KOPT-K1 (cell line): Measurements from ENCODE around the gene TRH.
"Not testable (repeated sequence)": the region's sequence is repeated elsewhere in the genome, so short reads cannot be mapped to it uniquely, and the experiment has no call there.

Experiments used
- H3K27ac ChIP-seq: fragments of 200-600 bp; sonication (generic); 2 replicates; pipeline ENCODE4 v1.5.1; 2016; ENCODE audit warnings: antibody characterized with exemption, mild to moderate bottlenecking, low read depth, low read length; ENCODE audit not compliant: poor library complexity, severe bottlenecking
- H3K36me3 ChIP-seq: fragments of 200-600 bp; sonication (generic); 2 replicates; pipeline ENCODE4 v1.5.1; 2017; ENCODE audit warnings: antibody characterized with exemption, mild to moderate bottlenecking, low read length, moderate library complexity; ENCODE audit not compliant: insufficient read depth
- H3K9me3 ChIP-seq: fragments of 200-600 bp; sonication (generic); 2 replicates; pipeline ENCODE4 v1.5.1; 2017; ENCODE audit warnings: antibody characterized with exemption, low read length, mild to moderate bottlenecking; ENCODE audit not compliant: insufficient read depth, poor library complexity, severe bottlenecking

Gene TRH

DNA sequence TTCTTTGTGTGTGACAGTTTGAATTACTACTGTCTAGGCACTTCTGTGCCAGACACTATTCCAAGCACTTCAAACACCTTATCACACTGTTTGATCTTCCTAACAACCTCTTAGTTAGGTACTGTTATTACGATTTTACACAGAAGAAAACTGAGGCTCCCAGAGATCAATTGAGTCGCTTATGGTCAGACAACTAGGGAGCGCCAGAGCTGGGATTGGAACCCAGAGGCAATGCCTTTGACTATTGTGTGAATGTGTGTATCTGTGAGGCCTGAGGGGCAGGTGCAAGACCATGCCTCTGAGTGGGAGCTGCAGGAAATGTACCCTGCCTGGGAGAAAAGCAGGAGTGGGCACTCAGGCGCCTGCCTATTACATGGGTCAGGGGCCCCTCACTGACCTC lies 1.8 kb downstream of the TRH start:
- H3K36me3 ChIP-seq = no peaks in the 10 kb centered on the region
- no peak overlapping the region for H3K27ac ChIP-seq
- H3K9me3 ChIP-seq = no peaks in the 10 kb centered on the region

DNA sequence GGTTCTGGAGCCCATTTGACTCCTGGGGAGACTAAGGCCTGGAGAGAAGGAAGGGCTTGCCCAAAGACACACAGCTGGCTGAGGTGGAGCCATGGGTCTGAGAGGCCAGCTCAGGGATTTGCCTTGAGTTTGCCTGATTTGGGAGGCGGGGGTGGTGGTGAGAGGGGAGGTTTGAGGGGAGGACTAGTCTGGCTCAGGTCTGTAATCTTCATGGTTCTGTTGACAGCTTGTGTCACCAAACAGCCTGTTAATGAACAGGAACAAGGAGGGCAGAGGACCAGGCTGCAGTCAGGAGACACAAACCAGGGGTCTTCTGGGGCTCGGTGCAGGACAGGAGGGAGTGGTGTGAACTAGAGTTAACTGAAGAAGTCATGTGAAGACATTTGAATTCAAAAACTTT lies 3.6 kb downstream of the TRH start:
- no peaks in the 10 kb centered on the region for H3K9me3 ChIP-seq
- H3K27ac ChIP-seq = no peak overlapping the region
- no peaks in the 10 kb centered on the region for H3K36me3 ChIP-seq

DNA sequence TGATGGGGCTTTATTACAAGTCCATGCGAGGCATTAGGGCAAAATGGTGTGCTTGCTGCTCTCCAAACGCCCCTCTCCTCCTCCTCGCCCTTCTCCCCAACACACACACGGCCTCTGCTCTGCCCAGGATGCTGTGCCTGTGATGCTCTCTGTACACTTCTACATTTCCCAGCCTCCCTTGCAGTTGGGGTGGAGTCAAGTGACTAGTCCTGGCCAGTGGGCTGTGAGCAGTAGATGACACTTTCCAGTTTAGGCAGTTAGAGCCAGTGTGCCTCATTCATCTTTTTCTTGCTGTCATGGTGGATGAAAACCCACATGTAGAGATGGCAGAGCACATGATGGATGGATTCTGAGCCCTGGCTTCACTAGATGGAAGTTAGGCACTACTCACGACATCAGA lies 5.4 kb downstream of the TRH start:
- H3K9me3 ChIP-seq = no peaks in the 10 kb centered on the region

DNA sequence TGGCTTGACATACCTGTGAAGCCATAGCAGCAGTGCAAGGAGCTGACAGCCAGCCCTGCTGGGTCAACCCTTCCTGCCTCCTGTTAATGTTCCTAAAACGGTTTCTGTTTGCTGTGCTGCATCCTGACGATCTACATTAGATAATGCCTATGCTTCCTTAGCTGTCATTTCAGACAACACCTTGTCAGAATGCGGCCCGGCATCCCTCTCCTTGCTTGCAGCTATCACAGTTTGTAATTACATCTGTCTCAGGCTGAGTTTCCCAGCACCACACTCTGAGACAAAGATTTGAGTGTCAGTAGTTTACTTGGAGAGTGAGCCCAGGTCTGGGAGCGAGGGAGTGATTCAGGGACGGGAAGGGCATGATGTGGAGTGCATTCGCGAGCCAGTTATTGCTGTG lies 9.0 kb downstream of the TRH start:
- Histone ChIP-seq H3K9me3 (no peaks in the 10 kb centered on the region), H3K36me3 (no peaks in the 10 kb centered on the region), H3K27ac (no peak overlapping the region)

More for the DNA sequence above, 5.4 kb downstream of the TRH start:
- Histone ChIP-seq H3K36me3 (no peaks in the 10 kb centered on the region), H3K27ac (no peak overlapping the region)

DNA sequence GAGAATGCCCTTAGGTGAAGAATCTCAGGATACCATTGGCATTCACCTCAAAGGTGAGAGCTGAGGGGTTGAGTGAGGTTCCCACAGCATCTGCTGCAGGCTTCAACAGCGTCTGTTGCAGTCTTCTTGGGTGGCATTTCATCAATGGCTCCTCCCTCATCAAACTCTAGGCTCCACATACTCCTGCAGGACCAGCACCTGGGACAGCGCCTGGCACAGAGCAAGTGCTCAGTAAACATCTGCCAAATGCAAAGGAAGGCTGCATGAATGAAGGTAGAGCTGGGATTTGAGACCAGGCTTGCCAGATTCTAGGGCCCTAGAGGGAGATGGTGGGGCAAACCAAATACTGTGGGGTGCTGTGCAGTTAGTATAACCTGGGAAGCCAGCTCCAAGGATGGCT lies 9.6 kb downstream of the TRH start:
- no peak overlapping the region for H3K27ac ChIP-seq
- H3K36me3 ChIP-seq = no peaks in the 10 kb centered on the region
- H3K9me3 ChIP-seq = no peaks in the 10 kb centered on the region

DNA sequence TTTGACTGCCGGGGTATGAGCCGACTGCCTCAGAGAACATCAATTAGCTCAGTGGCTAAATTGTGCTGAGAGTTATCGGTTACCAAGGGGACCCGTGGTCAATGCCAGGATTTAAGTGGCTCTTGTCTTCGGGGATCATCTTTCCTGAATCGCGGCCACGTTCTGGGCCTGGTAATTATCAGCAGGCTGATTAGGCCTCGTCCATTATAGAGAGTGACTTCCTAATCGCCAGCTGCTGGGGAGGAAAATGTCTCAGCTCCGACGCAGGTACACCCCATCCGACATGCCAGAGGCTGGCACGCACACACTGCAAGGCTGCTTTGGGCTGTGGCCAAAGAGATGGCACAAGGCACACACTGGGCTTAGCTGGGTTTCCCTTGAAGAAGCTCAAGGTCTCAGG lies 10.6 kb downstream of the TRH start:
- no peaks in the 10 kb centered on the region for H3K36me3 ChIP-seq
- H3K9me3 ChIP-seq = no peaks in the 10 kb centered on the region
- no peak overlapping the region for H3K27ac ChIP-seq

DNA sequence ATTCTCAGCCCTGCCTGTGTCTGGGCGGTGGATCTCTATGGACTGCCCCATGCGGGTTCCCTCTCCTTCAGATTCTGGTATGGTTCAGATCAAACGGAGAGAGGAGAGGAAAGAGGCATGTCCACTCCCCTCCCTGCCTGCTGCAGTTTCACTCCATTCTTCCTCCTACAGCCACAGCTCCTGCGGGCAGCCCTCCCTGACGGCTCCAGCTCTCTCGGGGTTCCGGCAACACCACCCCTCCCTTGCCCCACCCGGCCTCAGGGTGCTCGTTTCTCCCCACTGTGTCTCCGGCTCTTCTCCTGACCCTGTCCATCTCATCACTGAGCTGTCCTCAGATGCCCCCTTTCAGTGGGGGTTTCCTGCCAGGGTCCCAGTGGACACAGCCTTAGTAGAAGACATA lies 13.9 kb downstream of the TRH start:
- H3K36me3 ChIP-seq = no peaks in the 10 kb centered on the region
- H3K9me3 ChIP-seq = no peaks in the 10 kb centered on the region
- no peak overlapping the region for H3K27ac ChIP-seq

DNA sequence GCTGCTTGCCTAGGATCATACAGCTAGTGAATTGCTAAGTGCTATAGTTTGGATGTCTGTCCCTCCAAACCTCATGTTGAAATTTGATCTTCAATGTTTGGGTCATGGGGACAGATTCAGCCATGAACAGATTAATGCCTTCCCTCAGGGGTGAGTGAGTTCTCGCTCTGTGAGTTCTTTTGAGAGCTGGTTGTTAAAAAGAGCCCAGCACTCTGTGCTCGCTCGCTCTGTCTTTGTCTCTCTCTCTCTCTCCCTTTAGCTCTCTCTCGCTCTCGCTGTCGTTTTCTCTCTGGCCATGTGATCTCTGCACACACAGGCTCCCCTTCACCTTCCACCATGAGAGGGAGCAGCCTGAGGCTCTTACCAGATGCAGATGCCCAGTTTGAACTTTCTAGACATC lies 14.9 kb downstream of the TRH start:
- H3K36me3 ChIP-seq = no peaks in the 10 kb centered on the region
- no peak overlapping the region for H3K27ac ChIP-seq
- H3K9me3 ChIP-seq = no peaks in the 10 kb centered on the region

DNA sequence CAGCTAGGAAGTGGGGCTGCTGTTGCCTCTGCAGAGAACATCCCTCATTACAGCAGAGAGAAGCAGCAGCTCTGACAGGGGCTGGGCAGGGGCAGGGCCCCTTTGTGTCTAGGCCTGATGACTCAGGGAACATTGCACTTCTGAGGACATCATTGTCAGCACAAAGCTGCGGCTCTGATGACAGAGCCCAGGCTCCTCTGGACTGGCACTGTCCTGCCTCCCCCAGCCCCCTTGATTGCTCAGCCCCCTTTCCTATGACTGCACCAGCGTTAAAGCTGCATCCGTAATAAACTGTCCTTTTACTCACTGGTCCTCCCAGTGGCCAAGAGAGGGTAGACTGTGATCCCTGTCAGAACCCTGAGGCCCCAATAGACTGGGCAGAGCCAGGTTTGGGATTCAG lies 18.3 kb downstream of the TRH start:
- H3K9me3 ChIP-seq = no peaks in the 10 kb centered on the region
- H3K36me3 ChIP-seq = no peaks in the 10 kb centered on the region
- H3K27ac ChIP-seq = no peak overlapping the region

DNA sequence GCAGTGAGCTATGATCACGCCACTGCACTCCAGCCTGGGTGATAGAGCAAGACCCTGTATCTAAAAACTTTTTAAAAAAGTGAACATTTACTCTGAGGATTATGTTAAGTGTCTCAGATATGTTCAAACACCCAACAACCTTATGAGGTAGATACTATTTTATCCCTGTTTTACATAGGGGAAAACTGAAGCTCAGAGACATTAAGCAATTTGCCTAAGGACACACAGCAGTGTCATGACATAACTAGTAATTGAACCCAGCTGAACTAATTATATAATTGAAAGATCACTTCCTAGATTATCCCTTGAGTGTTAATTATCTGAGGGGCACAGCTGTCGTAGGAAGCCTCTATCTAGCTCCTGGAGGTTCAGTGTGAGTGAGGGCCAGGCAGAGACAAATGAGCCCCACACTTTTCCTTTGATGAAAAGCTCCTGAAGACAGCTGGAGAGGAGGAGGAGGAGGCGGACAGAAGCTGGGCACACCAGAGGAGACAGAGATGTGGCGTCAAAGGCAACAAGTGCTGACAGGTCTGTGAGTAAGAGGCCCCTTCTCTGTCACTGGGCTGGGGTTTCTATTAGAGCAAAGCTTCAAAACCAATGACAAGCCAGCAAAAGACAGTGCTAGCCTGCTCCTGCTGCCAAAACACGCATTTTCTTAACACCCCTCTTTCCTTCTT lies 20.5 kb downstream of the TRH start:
- no peak overlapping the region for H3K27ac ChIP-seq
- H3K36me3 ChIP-seq = no peaks in the 10 kb centered on the region
- no peaks in the 10 kb centered on the region for H3K9me3 ChIP-seq

DNA sequence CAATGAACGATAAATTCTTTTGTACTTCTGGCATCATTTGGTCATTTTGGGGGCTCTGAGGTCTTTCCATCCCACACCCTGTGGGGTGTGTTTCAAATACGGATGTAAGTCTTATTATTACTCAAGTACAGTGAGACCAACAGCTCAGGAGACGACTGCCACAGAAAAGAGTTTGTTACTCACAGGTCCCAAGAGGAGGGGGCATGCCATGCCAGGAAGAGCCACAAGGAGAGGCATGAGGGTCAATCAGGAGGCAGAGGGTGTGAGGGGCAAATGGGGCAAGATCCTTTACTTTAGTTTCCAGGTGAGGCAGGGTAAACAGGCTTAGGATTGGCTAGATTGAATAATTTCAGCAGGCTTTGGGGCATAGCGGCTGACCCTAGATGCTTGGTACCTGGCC lies 21.6 kb downstream of the TRH start:
- H3K9me3 ChIP-seq = no peaks in the 10 kb centered on the region
- no peaks in the 10 kb centered on the region for H3K36me3 ChIP-seq
- H3K27ac ChIP-seq = no peak overlapping the region

DNA sequence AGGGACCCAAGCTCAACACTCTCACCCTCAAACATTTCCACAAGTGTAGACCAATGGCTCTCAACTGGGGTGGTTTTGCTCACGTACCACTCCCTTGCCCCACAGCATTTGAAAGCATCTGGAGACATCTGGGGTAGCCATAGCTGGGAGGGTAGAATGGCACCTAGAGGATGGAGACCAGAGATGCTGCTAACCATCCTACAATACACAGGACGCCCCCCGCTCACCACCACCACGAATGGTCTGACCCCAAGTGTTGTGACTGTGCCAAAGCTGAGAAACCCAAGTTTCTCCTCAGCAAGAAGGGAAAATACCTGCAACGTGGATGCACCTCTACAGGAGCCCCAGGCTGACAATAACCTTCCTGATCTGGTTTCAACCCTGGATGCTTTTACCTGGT lies 24.7 kb downstream of the TRH start:
- not testable (repeated sequence) for H3K36me3 ChIP-seq, H3K27ac ChIP-seq, H3K9me3 ChIP-seq

DNA sequence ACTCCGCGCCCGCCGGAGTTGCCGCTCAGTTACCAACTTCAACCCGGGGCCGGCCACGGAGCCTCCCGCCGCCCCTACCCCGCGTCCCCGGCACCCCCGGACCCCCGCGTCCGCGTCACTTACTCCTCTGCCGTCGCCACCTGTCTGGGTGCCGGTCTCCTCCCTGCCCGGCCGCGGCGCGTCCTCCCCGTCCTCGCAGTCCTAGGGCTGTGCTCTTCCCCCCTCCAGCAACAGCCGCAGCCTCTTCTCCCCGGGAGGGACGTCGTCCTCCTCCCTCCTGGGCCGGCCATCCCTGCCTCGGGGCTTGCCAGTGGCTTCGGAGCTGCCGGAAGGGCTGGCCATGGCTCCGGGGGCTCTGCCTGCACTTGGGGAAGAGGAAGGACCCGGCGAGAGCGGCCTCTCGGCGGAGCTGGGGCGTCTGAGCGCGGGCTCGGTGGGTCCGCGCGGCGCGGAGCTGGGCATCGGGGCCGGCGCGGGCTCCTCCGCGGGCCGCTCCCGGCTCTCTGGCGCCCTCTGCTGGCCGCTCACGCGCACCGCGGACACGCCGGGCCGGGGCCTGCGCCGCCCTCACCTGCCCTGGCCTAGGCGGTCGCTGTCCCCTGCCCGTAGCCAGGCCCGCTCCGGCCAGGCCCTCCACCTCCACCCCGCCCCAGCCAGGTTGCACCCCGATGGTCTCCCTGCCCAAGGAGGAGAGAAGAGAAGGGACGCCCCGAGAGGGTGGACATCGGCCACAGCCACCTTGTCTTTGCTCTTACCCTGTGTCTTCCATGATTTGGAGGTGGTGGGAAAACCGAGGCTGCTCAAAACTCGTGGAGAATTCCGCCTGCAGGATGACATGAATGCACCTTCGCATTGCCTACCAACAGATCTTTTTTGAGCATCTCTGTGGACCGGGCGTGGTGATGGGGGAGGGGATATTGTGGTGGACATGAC lies 28.4 kb downstream of the TRH start:
- H3K27ac ChIP-seq, H3K36me3 ChIP-seq, H3K9me3 ChIP-seq: not testable (repeated sequence)

DNA sequence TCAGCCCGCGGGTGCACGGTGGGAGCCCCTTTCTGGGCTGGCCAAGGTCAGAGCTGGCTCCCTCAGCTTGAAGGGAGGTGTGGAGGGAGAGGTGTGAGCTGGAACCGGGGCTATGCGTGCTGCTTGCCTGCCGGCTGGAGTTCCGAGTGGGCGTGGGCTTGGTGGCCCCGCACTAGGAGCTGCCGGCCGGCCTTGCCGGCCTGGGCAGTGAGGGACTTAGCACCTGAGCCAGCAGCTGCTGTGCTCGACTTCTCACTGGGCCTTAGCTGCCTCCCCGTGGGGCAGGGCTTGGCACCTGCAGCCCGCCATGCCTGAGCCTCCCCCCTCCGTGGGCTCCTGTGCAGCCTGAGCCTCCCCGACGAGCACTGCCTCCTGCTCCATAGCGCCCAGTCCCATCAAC lies 36.0 kb downstream of the TRH start:
- Histone ChIP-seq H3K27ac (no peak overlapping the region), H3K36me3 (no peaks in the 10 kb centered on the region)

DNA sequence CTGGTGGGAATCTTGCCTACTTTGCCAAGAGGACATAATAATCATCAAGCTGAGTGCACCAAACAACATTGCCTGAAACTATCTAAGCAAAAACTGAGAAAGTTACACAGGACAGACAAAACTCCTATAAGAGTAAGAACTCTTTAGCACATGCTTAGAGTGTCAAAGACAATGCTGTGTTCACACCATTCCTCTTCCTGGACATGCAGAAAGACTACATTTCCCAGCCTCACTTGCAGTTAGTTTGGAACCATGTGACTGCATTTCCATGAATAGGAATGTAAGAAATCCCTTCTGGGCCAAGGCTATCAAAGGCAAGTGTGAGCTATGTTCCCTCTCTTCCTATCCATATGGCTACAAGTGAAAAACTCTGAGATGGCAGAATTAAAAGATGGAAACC lies 37.6 kb downstream of the TRH start:
- not testable (repeated sequence) for H3K27ac ChIP-seq, H3K36me3 ChIP-seq, H3K9me3 ChIP-seq

More for the DNA sequence above, 36.0 kb downstream of the TRH start:
- H3K9me3 ChIP-seq = no peaks in the 10 kb centered on the region

DNA sequence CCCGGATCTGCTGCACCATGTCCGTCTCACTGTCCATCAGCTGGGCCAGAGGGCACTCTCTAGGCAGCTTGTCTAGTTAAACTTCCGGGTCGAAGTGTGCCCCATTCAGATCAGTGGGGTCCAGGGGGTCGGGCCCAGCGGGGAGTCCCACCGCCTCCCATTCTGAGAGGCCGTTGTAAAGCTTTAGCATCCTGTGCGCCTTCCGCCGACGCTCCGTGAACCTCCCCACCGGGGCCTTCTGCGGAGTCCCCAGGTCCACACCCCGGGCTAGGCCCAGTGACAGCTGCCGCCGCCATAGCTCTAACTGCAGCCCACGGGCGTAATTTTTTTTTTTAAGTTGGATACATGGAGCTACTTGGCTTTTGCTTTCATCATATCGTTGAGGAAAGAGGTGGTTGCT lies 38.7 kb downstream of the TRH start:
- H3K27ac ChIP-seq, H3K9me3 ChIP-seq, H3K36me3 ChIP-seq: not testable (repeated sequence)
